ENCODE results near the gene MCF2L.

DNA sequence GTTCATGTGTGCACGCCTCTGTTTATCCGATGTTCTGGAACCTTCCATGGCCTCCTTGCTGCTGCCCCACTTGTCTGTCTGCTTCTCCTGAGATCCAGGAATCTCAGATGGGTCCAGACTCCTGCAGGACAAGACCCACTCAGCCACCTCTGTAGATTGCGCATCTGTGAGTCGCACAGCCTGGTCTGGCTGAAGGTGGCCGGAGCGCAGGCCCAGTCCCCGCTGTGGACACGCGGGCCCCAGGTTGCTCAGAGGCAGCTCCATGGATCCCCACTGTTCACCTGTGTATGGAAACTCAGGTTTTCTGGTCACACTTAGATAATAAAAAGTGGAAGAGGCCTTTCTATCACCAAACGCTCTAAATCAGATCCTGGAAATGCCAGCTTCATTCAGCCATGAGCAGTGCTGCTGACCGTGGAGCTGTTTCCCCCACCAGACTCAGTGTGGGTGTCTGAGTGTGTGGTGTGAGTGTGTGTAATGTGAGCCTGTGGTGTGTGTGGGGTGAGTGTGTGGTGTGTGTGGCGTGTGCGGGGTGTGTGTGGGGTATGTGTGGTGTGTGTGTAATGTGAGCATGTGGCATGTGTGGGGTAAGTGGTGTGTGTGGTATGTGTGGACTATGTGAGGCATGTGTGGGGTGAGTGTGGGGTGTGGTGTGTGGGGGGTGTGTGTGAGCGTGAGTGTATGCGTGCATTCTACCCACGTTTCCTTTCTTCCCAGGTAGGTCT, 59.5 kb downstream of the MCF2L start:
- no peak for TF ChIP-seq TAF1 (IDR thresholded peaks at IDR 0.05; ENCODE audit: borderline replicate concordance, low read depth, low read length)
- TF ChIP-seq POLR2AphosphoS5 (IDR thresholded peaks at IDR 0.05; ENCODE audit: low read depth, low read length): no peak
